ENCODE measurements around the gene GCHFR.

Gene GCHFR

DNA sequence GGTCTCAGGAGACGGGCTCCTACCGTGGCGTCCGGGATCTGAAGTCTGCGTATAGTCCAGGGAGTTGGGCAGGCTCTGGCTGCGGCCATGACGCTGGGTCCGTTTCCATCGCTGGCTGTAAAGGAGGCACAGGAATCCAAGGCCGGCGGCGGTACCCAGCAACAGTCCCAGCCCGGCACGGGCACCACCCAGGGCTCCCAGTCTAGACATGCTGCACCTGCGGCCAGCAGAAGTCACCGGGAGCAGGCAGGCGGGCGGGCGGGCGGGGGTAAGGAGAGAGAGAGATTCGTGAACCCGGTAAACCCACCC is 9.3 kb upstream of the GCHFR start:
- DNase-seq: no peak

DNA sequence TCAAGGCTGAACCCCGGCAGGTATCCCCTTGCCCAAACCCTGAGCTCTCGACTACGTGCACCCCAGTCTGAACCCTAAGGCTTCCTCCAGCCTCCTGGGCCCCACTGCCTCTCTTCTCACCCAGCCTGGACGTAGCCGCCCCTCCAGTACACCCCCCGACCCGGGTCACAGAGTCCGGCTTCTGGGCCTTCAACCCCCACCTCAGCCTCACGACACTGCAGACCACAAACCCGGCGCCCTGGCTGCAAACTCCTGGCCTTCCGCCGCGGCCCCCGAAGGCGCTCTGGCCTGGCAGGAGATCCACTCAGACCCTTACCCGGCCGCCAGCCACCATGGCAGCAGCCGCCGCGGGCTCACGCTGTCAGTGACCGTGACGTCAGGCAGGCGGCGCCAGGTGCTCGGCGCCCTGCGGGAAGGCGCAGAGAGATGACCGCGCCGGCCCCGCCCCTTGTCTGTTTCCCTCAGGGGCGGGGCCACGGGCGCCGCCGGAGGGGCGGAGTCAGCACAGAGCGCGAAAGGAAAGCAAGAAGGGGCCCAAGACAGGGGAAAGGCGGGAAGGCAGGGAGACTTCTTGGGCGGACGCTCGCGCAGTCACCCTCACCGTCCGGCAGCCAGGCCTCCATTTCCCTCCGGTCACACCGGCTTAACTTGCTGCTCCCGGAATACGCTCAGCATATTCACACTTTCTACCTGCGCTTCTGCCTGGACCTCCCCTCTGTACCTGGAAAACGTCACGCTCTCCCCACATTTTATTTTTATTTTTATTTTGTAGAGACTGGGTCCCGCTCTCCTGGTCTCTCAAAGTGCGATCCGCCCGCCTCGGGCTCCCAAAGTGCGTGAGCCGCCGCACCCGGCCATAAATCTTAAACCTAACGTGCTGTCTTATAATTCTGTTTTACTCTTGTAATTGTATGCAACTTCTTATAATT is 8.7 kb upstream of the GCHFR start, which contains the start of gene RMDN3:
RMDN3 (minus strand) TSS at position 372 of the 929 bp plus-strand sequence. CDS start 471 bp downstream, outside the sequence.
- peak; percentile 99 for DNase-seq

DNA sequence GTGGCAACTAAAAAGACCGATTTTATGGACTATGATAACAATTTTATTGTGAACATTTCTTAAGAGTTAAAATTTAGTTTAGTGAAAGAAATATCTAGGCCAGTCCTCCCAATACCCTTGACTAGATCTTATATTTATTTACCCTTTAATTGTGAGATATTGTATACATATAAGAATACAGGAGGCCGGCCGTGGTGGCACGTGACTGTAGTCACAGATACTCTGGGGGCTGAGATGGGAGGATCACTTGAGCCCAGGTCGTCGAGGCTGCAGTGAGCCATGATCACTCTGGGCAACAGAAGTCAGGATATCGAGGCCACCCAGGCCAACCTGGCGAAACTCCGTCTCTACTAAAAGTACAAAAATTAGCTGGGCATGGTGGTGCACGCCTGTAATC is 8.1 kb upstream of the GCHFR start:
- DNase-seq: no peak

DNA sequence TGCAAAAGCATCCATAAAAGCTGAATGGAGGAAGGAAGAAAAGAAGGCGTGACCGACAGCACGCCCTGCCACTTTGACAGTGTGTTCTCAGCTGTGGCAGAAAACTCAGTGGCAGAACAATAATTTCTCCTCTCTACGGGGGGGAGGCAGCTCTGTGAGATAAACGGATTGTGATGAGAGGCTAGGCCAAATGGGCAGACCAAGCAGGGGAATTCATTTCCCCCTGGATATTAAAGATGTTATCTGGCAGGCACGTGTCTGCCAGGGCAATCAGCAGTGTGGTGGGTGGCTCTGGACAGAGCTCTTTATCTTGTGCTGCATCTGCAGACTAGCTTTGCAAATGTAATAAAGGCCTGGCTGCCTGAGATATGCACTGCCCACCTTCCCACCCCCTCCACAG is 6.9 kb upstream of the GCHFR start:
- no peak for DNase-seq

GRCh38 chr15:40759961-40760360 is 3.9 kb upstream of the GCHFR start:
- DNase-seq: no peak

- peak; percentile 90 for DNase-seq
These were observed 708 bp upstream of the GCHFR start for GRCh38 chr15:40762919-40763800.

GRCh38 chr15:40764629-40765103 is 798 bp downstream of the GCHFR start:
- no peak for DNase-seq

GRCh38 chr15:40766194-40766815 is 2.4 kb downstream of the GCHFR start:
- DNase-seq: no peak

- no peak for DNase-seq
These were observed 3.3 kb downstream of the GCHFR start for GRCh38 chr15:40766906-40767837.

GRCh38 chr15:40767838-40768500 is 4.1 kb downstream of the GCHFR start:
- no peak for DNase-seq

- no peak for DNase-seq
These were observed 4.8 kb downstream of the GCHFR start for GRCh38 chr15:40768521-40769273.

GRCh38 chr15:40769274-40770146 is 5.6 kb downstream of the GCHFR start, which contains the start of gene C15orf62:
TSS of gene C15orf62 (plus strand) at chr15:40769980. CDS start at chr15:40770496, 516 bp downstream.
- peak; percentile 68 for DNase-seq

DNA sequence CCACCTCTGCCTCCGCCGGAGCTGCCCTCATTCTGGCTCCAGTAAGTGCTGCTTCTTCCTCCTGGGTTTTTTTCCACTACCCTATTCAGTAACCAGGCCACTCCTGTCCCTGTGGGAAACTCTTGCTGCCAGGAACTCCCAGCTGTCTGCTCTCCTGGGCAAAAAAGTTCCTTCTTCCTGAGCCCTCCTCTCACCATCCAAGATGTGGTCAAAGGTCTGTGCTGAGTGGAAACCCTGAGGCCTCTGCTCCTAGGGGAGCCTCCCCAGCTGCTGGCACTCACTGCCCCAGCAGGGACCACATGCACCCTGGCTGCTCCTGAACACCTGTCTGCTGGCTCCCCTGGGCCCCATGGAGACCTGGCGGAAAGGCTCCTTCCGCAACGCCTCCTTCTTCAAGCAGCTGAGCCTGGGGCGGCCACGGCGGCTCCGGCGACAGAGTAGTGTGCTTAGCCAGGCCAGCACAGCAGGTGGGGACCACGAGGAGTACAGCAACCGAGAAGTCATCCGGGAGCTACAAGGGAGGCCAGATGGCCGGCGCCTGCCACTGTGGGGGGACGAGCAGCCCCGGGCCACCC is 6.4 kb downstream of the GCHFR start:
- DNase-seq: no peak

GRCh38 chr15:40771242-40771641 is 7.4 kb downstream of the GCHFR start:
- no peak for DNase-seq

- no peak for DNase-seq
These were observed 8.1 kb downstream of the GCHFR start for GRCh38 chr15:40772014-40772413.

- DNase-seq: no peak
These were observed 9.6 kb downstream of the GCHFR start for GRCh38 chr15:40773496-40773895.

DNA sequence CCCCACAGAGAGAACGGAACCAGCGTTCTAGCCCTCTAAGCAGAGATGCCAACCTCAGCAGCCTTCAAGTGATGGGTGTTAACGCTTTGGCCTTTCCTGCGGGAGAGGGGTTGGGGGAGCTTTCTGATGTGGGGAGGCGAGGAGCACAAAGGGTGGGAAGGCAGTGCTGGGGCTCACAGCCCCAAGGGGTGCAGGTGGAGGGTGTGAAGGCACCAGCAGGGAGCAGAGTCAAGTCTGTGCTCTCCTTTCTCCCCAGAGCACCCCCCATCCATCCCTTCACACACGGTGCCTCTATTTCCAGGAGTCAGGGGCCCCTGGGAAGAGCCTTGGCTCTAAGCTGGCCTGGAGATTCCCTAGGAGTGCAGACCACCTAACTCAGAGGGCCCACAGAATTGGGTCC is 10.0 kb downstream of the GCHFR start:
- DNase-seq: no peak

- DNase-seq: no peak
These were observed 11.1 kb downstream of the GCHFR start for GRCh38 chr15:40775007-40775406.

Measured in right kidney (tissue), 1 donor.